Pancreas (tissue), 10 donors: ENCODE measurements around the gene BRWD1. TPM values are rescaled to one million over a fixed set of nuclear protein-coding genes. Genes with fewer than 3 reads are reported as not detected.
A peak's percentile ranks its signal among the peaks of the same experiment; 100 is the strongest.

Experiments used
- ATAC-seq, 4 donors: fragments of 200-7000 bp; cut with Tn5 transposase; one replicate each; pipeline versions ENCODE4 v1.8.0 to v1.9.1; 2020; ENCODE audit warnings: mild to moderate bottlenecking in 4 of 4, moderate library complexity in 4 of 4
- DNase-seq, 6 donors: peaks; one replicate each; pipeline ENCODE4 v3.0.0-alpha.2; 2020
- FAIRE-seq: peaks from 2 replicates; lab custom pipeline; 2012; peaks lifted over from hg19 to GRCh38; lab: Jason Lieb, UNC
- H3K27ac ChIP-seq, 4 donors: fragments of 200-600 bp; sonication (generic); 1 replicate in 3 of 4; 2 replicates in 1 of 4; pipeline versions ENCODE4 v1.5.0 to v1.8.0; 2020
- H3K27me3 ChIP-seq, 4 donors: fragments of 200-600 bp; one replicate each; pipeline ENCODE4 v1.8.0; 2021
- H3K36me3 ChIP-seq, 3 donors: fragments of 200-600 bp; sonication (generic) in 1 of 3; one replicate each; pipeline versions ENCODE4 v1.5.0 to v1.8.0; 2020 to 2021
- H3K4me1 ChIP-seq, 3 donors: fragments of 200-600 bp; one replicate each; pipeline ENCODE4 v1.8.0; 2021
- H3K4me3 ChIP-seq, 4 donors: fragments of 200-600 bp; sonication (generic) in 2 of 4; one replicate each; pipeline versions ENCODE4 v1.5.0 to v1.8.0; 2020 to 2021
- H3K9me3 ChIP-seq, 4 donors: fragments of 200-600 bp; one replicate each; pipeline ENCODE4 v1.8.0; 2021
- CTCF ChIP-seq, 4 donors: fragments of 200-600 bp; sonication (generic) in 3 of 4; IDR thresholded peaks; one replicate each; pipeline versions ENCODE4 v1.5.0 to v1.8.0; 2021; ENCODE audit warnings: antibody characterized with exemption in 4 of 4
- WGBS, 2 donors: extraction: QIAGEN DNeasy Blood & Tissue Kit; methylation state at CpG; one replicate each; pipeline ENCODE4 v1.1.7; 2013; 5-methylcytosine and 5-hydroxymethylcytosine counted together
- intact Hi-C, 3 donors: fragments of 100-400 bp; cut with DNase I; formaldehyde crosslinking; loops; one replicate each; pipeline versions ENCODE4 v1.11.1 to v1.14.2; 2022
- polyA plus RNA-seq, 2 donors: library from polyadenylated mRNA; stranded (reverse); fragments of 200-250 nt; gene quantifications; one replicate each; pipeline ENCODE4 v1.2.3, GENCODE V29; 2013
- total RNA-seq, 6 donors: library from RNA; stranded (reverse); fragmentation: NEBNext Ultra II Directional in 4 of 6; extraction: Animal tissue kit (Norgen Biotek cat#: 25700) in 4 of 6; gene quantifications; one replicate each; pipeline versions ENCODE4 v1.2.1 to v1.2.4, GENCODE V29; 2021 to 2023
- donor health status: healthy with polysubstance abuse.
- donor health status: DM: no; HTN: no; CAD: no; lungs with moderate emphysema.
- donor health status: DM: no; HTN: no; CAD: no.
- donor health status: control.
- donor health status: control.
- donor health status: Bipolar disorder and iron deficiency.
- donor health status: DM: yes; HTN: yes; CAD: no.
- donor health status: DM: no; HTN: no; CAD: no.
- donor health status: DM: no; HTN: no; CAD: no.
- donor health status: DM: yes; HTN: yes; CAD: no.

The BRWD1 gene
- total and polyA plus RNA-seq, 8 donors = 7.4 to 31.7 (median 22.5) TPM

GRCh38 chr21:39321424-39321823 lies 8.0 kb upstream of the BRWD1 start:
- Histone ChIP-seq H3K4me1 (no peaks in the 10 kb centered on the region), H3K27me3 (no peaks in the 10 kb centered on the region), H3K4me3 (no peak overlapping the region), H3K27ac (no peak overlapping the region), H3K36me3 (no peaks in the 10 kb centered on the region), H3K9me3 (no peaks in the 10 kb centered on the region)
- ATAC-seq = no peak
- 75 to 89% methylated on average over 6 of the region's 6 CpGs for WGBS, 2 donors
- intact Hi-C loops = no loop called here
- no peak for DNase-seq
- TF ChIP-seq CTCF (IDR thresholded peaks at IDR 0.05) = no peak
- no peak for FAIRE-seq

- H3K9me3 ChIP-seq = no peaks in the 10 kb centered on the region
- TF ChIP-seq CTCF (IDR thresholded peaks at IDR 0.05) = no peak
- H3K27me3 ChIP-seq = no peaks in the 10 kb centered on the region
- 89 to 91% methylated on average over 3 of the region's 3 CpGs for WGBS, 2 donors
- no peak overlapping the region for H3K4me3 ChIP-seq
- intact Hi-C loops = loop anchor here in 1 of 3 donors (10.0 kb wide), 1 partner anchor 65 kb away; a partner anchor contains a TSS
- no peak overlapping the region for H3K27ac ChIP-seq
- DNase-seq = no peak
- FAIRE-seq = no peak
- no peaks in the 10 kb centered on the region for H3K36me3 ChIP-seq
- H3K4me1 ChIP-seq = peaks cover 0 to under 1% (median 0%) of the 10 kb centered on the region in 3 donors
- ATAC-seq = no peak
Observed at GRCh38 chr21:39319814-39320332, 6.4 kb upstream of the BRWD1 start.

GRCh38 chr21:39319251-39319756 lies 5.9 kb upstream of the BRWD1 start:
- no peak for TF ChIP-seq CTCF (IDR thresholded peaks at IDR 0.05)
- H3K4me1 ChIP-seq = peaks cover 0 to 3% (median 0%) of the 10 kb centered on the region in 3 donors
- no peak overlapping the region for H3K27ac ChIP-seq
- no peaks in the 10 kb centered on the region for H3K27me3 ChIP-seq
- no peak overlapping the region for H3K4me3 ChIP-seq
- DNase-seq (no peak), ATAC-seq (peak in 2 of 4 donors; percentile 32 to 55), FAIRE-seq (no peak)
- 48 to 57% methylated on average over 6 of the region's 6 CpGs for WGBS, 2 donors
- intact Hi-C loops = loop anchor here in 1 of 3 donors (10.0 kb wide), 1 partner anchor 65 kb away; a partner anchor contains a TSS
- H3K9me3 ChIP-seq = no peaks in the 10 kb centered on the region
- H3K36me3 ChIP-seq = no peaks in the 10 kb centered on the region

- no peak for TF ChIP-seq CTCF (IDR thresholded peaks at IDR 0.05)
- Histone ChIP-seq H3K4me3 (no peak overlapping the region), H3K27me3 (no peaks in the 10 kb centered on the region), H3K9me3 (no peaks in the 10 kb centered on the region), H3K27ac (no peak overlapping the region), H3K4me1 (peaks cover 0 to 3% (median 0%) of the 10 kb centered on the region in 3 donors), H3K36me3 (no peaks in the 10 kb centered on the region)
- DNase-seq (no peak), FAIRE-seq (no peak), ATAC-seq (no peak)
- intact Hi-C loops = loop anchor here in 1 of 3 donors (10.0 kb wide), 1 partner anchor 66 kb away; a partner anchor contains a TSS
- 82 to 85% methylated on average over 8 of the region's 8 CpGs for WGBS, 2 donors
Observed at GRCh38 chr21:39318091-39318959, 4.9 kb upstream of the BRWD1 start.
